Endometrial microvascular endothelial cells (primary cell): ENCODE data around the gene PTPRCAP. TPM values are rescaled to one million over a fixed set of nuclear protein-coding genes. Genes with fewer than 3 reads are reported as not detected.
"Not testable (repeated sequence)": the region's sequence is repeated elsewhere in the genome, so short reads cannot be mapped to it uniquely, and the experiment has no call there.

Experiments
- in situ Hi-C: cut with HindIII; loops from 2 replicates; pipeline ENCODE4 v1.10.0; 2017; ENCODE audit warnings: low sequenced_read_pairs, low pct_unique_long_range_greater_than_20kb; ENCODE audit errors: inconsistent ontology term
- total RNA-seq: library from RNA; depleted of rRNA; stranded (reverse); fragments of >200 nt; gene quantifications from one replicate; pipeline ENCODE4 v1.2.3, GENCODE V29; 2015; ENCODE audit errors: inconsistent ontology term

The PTPRCAP gene
- total RNA-seq, 1 donor from 2014 or later, result not detected

DNA sequence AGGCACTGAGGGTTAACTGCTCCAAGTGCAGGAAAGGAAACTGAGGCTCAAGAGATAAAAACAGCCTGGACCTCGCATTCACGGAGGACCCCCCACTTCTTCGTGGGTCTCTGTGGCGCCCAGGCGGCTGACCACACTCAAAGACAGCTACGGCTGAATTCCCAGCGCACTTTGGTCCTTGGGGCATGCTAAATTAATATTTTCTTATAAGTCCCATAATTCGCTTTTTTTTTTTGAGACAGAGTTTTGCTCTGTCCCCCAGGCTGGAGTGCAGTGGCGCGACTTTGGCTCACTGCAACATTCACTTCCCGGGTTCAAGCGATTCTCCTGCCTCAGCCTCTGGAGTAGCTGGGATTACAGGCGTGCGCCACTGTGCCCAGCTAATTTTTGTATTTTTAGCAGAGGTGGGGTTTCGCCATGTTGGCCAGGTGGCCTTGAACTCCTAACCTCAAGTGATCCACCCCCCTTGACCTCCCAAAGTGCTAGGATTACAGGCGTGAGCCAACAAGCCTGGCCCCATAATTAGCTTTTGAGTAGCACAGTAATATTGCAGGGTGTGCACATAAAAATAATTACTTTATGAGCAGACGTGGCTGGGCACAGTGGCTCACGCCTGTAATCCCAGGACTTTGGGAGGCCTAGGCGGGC, 35.2 kb downstream of the PTPRCAP start:
- in situ Hi-C loops, result not testable (repeated sequence)

DNA sequence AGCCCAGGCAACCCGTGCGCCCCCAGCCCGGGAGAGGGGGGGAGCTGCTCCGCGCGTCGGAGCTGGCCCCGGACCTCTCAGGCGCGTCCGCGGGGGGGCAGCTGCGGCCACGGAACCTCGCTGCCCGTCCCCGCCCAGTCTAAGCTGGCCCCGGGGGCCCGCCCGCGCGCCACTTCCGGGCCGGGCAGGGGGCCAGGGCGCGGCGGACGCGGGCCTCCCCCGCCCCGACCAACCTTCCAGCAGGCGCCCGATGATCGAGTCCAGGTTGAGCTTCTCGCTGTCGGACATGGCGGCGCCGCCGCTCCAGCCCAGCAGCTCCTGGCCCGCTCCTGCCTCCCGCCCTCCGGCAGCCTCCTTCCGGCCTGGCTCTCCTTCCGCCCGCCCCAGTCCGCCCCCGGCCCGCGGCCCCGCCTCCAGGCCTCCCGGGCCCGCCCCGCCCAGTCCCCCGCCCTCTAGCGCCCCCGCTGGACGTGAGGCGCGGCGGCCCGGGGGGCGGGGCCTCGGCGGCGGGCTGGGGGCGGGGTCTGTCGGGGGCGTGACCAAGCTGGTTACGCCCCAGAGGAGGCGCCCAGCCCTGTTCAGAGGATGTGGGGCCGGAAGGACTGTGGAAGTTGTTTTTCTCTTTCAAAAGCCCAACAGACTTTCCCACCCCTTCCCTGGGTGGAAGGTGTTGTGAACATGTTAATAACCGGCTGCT, 35.8 kb downstream of the PTPRCAP start, which contains the start of gene PPP1CA:
TSS of gene PPP1CA (minus strand) at position 364 of the 697 bp plus-strand sequence. CDS start at position 288, 76 bp downstream.
- in situ Hi-C loops, result no loop called here

- in situ Hi-C loops, result no loop called here
Observed at GRCh38 chr11:67400942-67401494, 36.5 kb downstream of the PTPRCAP start.

DNA sequence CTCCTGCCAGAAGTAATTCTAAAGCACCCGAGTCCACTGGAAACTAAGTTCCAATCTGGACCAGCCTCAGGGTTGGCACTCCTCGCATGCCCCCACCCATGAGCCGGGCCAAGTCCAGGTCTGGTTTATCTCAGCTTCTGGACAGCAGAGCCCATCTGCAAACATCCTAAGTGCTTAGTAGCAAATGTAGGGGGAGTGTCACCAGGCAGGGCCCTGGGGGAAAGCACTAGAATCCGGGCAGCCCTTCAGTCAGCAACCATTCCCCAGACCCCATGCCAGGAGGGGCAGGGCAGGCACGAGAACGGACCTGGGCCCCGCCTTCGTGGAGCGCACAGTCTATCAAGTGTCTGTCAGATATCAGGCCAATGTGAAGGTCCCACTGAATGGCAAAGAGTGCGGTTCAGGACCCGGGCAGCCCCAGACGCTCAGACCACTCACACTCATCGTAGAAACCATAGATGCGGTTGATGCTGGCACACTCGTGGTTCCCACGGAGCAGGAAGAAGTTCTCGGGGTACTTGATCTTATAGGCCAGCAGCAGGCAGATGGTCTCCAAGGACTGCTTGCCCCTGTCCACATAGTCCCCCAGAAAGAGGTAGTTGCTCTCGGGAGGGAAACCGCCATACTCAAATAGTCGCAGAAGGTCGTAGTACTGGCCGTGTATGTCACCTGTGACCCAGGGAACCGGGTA, 37.1 kb downstream of the PTPRCAP start:
- in situ Hi-C loops, result no loop called here

DNA sequence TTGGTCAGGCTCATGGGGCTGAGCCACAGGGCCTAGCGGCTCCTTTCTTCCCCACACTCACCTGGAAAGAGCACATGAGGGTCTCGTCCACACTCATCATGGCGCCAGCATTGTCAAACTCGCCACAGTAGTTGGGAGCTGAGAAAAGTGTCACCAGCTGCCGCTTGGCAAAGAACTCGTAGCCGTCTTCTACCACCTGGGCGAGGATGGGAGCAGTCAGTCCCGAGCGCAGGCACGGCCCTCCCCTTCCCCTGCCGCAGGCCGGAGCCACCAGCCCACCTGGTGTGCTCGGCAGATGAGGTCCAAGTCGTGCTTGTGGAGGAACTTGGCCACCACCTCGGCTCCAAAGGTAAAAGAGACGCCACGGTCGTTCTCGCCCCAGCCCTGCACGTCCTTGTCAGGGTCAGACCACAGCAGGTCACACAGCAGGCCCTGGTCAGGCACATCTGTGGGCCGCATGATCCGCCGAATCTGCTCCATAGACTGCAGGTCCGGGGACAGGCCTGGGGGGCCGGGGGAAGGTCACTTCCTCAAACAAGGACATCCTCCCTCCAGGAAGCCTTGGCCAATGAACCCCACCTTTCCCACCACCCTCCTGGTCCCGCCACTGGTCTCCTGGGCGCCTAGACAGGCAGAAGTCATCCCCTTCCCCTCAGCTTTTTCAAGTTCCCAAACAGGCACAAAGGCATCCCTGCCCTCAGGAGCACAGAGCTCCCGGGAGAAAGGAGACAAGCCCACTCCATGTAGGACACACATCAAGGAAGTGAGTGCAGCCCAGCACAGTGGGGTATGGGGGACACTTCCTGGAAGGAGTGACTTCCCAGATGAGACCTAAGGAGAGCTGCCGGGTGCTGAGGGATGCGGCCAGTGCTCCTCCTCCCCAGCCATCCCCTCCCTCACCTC, 38.6 kb downstream of the PTPRCAP start:
- in situ Hi-C loops, result no loop called here

DNA sequence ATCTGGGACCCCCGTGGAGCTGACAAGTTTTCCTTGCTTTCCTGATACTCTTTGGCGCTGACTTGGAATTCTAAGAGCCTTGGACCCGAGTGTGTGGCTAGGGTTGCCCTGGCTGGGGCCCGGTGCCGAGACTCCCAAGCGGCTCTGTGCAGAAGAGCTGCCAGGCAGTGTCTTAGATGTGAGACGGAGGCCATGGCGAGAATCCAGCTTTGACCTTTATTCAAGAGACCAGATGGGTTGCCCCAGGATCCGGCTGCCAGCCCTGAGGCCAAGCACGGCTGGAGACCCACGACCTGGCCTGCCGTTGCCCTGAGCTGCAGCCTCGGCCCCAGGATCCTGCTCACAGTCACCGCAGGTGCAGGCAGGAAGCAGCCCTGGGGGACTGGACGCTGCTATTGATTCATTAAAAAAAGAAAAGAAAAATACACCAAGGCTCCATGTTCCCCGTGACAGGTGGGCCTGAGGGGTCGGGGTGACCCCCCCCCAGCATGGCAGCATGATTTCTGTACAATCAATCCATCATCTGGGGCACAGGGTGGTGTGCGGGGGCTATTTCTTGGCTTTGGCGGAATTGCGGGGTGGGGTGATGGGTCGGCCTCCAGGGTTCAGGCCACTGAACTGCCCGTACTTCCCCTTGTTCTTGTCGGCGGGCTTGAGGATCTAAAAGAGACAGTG, 39.4 kb downstream of the PTPRCAP start:
- in situ Hi-C loops, result no loop called here

GRCh38 chr11:67397536-67397935, 39.9 kb downstream of the PTPRCAP start:
- in situ Hi-C loops, result no loop called here

GRCh38 chr11:67396587-67397389, 40.7 kb downstream of the PTPRCAP start:
- in situ Hi-C loops, result no loop called here

DNA sequence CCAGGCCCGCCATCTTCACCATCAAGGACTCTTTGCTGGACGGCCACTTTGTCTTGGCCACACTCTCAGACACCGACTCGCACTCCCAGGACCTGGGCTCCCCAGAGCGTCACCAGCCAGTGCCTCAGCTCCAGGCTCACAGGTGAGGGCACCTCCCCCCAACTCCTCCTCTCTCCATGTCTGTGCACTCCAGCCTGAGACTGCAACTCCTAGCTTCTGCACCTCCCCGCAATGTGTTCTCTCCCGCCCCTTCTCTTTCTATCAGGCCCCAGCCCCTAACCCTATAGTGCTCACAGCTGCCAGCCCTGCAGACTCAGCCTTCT, 41.3 kb downstream of the PTPRCAP start:
- in situ Hi-C loops, result no loop called here

DNA sequence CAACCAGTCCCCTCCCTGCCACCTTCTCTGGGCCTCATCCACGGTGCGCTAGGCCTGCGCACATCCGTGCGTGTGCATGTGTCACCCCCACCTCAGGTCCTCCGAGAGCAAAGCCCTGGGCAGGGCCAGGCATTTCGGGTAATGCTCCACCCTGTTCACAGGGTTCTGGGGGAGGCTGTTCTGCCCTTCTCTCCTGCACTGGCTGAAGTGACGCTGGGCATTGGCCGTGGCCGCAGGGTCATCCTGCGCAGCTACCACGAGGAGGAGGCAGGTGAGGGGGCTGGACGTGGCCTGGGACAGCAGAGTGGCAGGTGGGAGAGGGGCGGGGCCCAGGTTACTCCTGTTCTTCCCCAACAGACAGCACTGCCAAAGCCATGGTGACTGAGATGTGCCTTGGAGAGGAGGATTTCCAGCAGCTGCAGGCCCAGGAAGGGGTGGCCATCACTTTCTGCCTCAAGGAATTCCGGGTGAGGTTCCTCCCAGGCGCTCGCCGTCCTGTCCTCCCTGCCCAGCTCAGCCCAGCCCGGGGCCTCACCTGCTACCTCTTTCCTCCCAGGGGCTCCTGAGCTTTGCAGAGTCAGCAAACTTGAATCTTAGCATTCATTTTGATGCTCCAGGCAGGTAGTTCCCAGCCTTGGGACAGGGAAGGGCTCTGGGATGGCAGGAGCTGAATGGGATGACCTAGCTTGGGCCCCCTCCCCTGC, 41.8 kb downstream of the PTPRCAP start:
- in situ Hi-C loops, result no loop called here

DNA sequence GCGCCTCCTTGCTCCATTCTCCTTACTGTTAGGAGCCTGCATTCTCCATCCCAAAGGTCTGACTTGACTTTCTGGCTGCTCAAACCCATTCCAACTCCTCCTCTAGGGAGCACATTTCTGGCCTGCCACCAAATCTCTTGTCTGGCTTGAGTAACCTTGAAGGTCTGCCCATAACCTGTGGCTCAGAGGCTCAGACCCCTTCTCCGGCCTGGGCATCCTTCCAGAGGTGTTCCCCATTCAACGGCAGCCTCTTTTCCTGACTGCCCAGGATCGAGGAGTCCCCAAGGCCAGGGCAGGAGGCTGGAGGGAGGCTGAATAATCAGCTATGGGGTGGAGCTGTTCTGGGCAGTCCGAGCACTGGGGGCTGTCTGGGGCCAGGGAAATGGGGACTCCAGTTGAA, 43.5 kb downstream of the PTPRCAP start:
- in situ Hi-C loops, result no loop called here

DNA sequence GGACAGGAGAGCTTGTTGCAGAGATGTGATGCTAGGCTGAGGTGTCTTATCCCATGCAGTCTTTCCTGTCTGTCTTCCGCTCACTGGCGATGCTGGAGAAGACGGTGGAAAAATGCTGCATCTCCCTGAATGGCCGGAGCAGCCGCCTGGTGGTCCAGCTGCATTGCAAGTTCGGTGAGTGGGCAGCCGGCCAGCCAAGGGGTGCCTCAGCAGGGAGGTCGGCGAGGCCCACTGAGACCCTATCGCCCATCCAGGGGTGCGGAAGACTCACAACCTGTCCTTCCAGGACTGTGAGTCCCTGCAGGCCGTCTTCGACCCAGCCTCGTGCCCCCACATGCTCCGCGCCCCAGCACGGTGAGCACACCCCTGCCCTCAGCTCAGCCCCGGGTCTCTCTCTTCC, 44.0 kb downstream of the PTPRCAP start:
- in situ Hi-C loops, result no loop called here

DNA sequence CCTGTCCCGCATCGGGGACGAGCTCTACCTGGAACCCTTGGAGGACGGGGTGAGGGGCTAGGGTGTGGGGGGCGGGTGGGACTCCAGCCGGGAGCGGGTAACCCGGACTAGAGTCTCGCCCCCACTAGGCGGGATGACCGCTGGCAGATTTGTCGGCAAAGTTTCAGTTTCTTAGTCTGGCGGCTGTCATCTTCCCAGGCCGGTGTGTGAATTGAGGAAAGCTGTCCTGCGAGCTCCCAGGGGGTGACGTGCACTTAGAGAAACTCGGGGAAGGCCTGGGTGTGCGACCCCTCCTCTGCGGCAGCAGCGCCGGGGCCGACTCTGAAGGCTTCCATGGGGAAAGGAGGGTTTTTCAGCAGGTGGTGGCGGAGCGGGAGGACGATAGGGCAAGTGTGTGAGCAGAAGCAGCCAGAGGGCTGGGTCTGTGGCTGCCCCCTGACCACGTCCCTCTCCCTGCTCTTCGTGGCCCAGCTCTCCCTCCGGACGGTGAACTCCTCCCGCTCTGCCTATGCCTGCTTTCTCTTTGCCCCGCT, 45.2 kb downstream of the PTPRCAP start:
- in situ Hi-C loops, result no loop called here

- in situ Hi-C loops, result no loop called here
Observed at GRCh38 chr11:67391304-67392182, 45.9 kb downstream of the PTPRCAP start, which contains the start of gene RAD9A. TSS of gene RAD9A (plus strand) at chr11:67391986. CDS start at chr11:67392045, 59 bp downstream.

DNA sequence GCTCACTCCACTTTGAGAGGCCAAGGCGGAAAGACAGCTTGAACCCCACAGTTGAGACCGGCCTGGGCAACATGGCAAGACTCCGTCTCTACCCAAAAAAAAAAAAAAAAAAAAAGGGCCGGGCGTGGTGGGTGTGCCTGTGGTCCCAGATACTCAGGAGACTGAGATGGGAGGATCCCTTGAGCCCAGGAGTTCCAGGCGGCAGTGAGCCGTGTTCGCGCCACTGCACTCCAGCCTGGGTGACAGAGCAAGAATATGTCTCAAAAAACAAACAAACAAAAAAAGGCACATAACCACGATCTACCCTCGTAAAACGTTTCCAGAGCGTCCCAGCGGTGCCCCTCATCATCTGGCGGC, 46.6 kb downstream of the PTPRCAP start:
- in situ Hi-C loops, result no loop called here

DNA sequence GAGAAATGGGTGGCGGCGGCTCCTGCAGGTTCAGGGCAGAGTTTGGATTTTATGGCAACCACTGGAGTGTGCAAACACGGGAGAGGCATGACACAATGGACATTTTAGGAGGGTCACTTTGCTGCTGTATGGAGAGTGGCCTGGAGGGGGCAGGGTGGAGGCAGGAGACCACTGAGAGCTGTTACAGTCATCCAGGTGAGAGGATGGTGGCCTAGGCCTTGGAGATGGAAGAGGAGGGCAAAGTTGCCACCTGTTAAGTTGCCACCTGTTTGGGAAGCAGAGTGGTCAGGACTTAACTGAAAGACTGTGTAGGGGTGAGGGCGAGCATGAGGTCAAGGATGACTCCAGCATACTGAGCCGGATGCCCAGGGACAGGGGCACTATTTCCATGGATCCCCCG, 48.0 kb downstream of the PTPRCAP start:
- in situ Hi-C loops, result no loop called here
